Fibroblast of peridontal ligament (primary cell): Measurements from ENCODE around the gene CLASRP.

Source experiments
- DNase-seq: peaks from one replicate; pipeline ENCODE4 v3.0.0-alpha.2; 2010; ENCODE audit errors: extremely low read depth

The CLASRP gene

GRCh38 chr19:45063851-45064801, 25.3 kb downstream of the CLASRP start:
- DNase-seq, result no peak

- no peak for DNase-seq
These were observed 28.2 kb downstream of the CLASRP start for GRCh38 chr19:45066921-45067661.

GRCh38 chr19:45068041-45068440, 29.2 kb downstream of the CLASRP start:
- no peak for DNase-seq

GRCh38 chr19:45069056-45069455, 30.2 kb downstream of the CLASRP start:
- no peak for DNase-seq

- no peak for DNase-seq
These were observed 31.4 kb downstream of the CLASRP start for GRCh38 chr19:45070214-45070613.

GRCh38 chr19:45070861-45071544, 32.2 kb downstream of the CLASRP start:
- no peak for DNase-seq

- DNase-seq, result no peak
These were observed 32.7 kb downstream of the CLASRP start for GRCh38 chr19:45071545-45071938.

GRCh38 chr19:45071969-45072790, 33.3 kb downstream of the CLASRP start:
- no peak for DNase-seq

- no peak for DNase-seq
These were observed 36.0 kb downstream of the CLASRP start for GRCh38 chr19:45074744-45075300.

- DNase-seq, result no peak
These were observed 36.6 kb downstream of the CLASRP start for GRCh38 chr19:45075301-45076028.

GRCh38 chr19:45076029-45076850, 37.4 kb downstream of the CLASRP start, which contains the start of gene ZNF296:
Gene ZNF296, minus strand, starts transcription at chr19:45076478. Its CDS starts 105 bp downstream, at chr19:45076373.
- DNase-seq, result no peak

- DNase-seq, result no peak
These were observed 38.2 kb downstream of the CLASRP start for GRCh38 chr19:45076851-45077730.

GRCh38 chr19:45078390-45079062, 39.7 kb downstream of the CLASRP start:
- DNase-seq, result no peak

GRCh38 chr19:45079063-45079910, 40.4 kb downstream of the CLASRP start, which contains the start of gene GEMIN7:
Gene GEMIN7, plus strand, starts transcription at chr19:45079260. Its CDS starts 10,855 bp downstream, at chr19:45090115.
- peak; percentile 53 for DNase-seq

GRCh38 chr19:45079911-45080370, 41.1 kb downstream of the CLASRP start:
- no peak for DNase-seq

- no peak for DNase-seq
These were observed 43.3 kb downstream of the CLASRP start for GRCh38 chr19:45082170-45082569.

GRCh38 chr19:45086480-45086879, 47.6 kb downstream of the CLASRP start:
- DNase-seq, result no peak
